Measurements from ENCODE around the gene AMDHD1.

Gene AMDHD1

DNA sequence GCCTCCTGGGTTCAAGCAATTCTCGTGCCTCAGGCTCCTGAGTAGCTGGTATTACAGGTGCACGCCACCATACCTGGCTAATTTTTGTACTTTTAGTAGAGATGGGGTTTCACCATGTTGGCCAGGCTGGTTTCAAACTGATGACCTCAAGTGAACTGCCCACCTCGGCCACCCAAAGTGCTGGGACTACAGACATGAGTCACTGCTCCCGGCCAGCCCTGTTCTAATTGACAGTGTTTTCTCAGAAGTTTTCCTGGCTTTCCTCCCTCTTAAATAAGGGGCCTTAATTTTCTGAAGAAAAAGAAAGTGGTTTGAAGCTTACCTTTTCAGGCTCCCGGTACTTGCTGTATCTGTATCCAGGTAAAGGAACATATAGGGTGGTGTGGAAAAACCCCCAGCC lies 51.3 kb downstream of the AMDHD1 start:
- DNase-seq (ENCODE audit: low read depth in 4 of 4, low spot score in 1 of 4) = no peak

DNA sequence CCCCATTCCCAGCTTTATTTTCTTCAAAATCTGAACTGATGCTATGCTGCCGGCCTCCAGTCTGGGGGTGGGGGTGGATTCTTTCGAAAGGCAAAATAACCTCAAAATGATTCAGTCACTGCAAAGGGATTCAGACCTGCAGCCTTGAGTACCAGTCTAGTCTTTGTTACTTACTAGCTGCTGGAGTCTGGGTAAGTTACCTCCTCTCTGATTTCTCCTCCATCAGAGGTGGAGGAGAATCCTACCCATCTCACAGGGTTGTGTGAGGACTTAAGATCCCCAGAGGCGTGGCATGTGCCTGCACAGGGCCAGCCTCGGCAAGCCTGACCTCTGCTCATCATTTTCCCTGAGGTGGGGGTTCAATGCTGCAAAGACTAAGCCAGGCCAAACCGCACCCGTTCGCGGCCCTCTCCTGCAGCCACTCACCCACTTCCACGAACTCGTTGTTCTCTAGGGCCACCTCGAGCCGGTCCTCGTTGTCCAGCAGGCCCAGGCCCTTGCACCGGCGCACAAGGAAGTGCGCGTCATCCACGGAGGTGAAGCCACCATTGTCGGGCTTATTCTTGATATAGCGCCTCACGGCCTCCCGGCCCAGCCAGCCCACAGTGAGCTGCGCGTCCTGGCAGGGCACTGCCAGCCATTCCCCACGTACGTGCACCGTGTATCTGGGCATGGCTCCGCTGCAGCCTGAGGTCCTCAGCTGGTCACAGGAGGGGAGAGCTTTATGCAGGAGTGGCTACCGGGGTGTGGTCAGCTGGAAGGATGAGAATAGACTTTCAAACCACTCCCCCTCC lies 52.3 kb downstream of the AMDHD1 start:
- DNase-seq (ENCODE audit: low read depth in 4 of 4, low spot score in 1 of 4) = no peak

DNA sequence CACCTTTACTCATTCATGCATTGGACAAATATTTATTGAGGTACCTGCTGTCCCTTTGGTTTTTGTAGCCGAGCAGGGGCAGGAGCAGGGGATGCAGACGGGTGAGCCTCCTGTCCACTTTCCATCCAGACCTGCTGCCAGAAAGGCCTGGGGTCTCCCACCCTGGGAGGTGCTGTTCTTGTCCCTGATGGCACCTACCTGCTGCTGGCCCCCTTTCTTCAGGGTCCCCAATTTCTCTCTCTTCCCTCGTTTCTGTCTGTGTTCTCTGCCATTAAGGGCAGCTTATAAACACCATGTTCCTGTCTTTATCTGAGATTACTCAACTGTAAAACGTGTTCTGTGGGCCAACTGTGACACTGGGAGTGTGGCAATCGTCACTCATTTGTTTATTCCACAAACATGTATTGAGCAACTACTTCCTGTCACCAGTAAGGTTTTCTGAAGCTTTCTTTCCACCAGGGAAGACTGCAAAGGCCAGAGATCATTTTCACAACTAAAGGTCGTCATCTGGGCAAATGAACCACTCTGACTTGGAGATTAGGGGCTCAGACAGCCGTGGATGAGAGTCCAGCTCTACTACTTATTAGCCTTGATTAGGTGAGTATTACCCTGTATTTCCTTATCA lies 53.0 kb downstream of the AMDHD1 start, which contains the start of gene HAL:
Gene HAL, minus strand, starts transcription at position 311 of the 625 bp plus-strand sequence. CDS start 434 bp downstream, outside the sequence.
- DNase-seq (ENCODE audit: low read depth in 4 of 4, low spot score in 1 of 4) = no peak

DNA sequence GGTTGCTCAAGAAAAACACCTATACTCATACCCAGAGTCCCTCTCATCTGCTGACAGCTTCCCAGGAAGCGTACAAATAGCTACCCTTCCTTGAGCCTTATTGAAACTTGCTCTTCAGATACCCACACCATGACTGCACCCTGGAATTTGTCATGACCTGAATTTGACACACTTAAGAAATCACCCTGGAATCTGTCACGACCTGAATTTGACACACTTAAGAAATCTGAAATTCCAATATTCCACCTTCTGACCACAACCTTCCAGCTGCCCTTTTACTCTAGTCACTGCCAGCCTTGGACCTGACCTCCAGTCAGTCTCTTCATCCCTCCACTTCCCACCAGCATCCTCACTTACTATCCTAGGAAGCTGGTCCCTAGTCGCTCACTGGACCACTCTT lies 54.1 kb downstream of the AMDHD1 start:
- DNase-seq (ENCODE audit: low read depth in 4 of 4, low spot score in 1 of 4) = no peak

DNA sequence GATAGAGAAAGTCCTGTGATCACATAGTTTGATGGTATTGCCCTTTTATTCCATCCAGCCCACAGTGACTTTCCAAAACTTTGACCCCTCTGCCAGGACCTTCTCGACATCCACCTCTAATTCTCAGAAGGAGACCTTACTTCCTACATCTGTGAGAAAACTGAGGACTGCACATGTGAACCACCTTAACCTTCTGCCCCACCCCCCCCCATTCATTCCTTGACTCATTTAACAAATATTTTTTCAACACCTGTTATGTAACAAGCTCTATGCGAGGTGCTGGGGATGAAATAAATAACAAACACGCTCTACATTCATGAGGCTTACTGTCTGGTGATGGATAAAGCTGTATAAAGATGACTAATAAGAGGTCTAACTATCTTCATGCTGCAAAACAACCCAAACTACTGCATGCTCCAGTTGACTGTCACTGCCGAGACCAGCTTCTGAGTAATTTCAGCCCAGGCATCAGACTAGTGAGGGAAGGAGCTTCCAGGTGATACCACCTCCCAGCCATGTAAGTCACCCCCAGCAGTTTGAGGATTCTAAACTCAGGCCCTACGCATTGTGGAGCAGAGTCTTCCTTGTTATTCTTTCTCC lies 54.9 kb downstream of the AMDHD1 start:
- no peak for DNase-seq (ENCODE audit: low read depth in 4 of 4, low spot score in 1 of 4)

DNA sequence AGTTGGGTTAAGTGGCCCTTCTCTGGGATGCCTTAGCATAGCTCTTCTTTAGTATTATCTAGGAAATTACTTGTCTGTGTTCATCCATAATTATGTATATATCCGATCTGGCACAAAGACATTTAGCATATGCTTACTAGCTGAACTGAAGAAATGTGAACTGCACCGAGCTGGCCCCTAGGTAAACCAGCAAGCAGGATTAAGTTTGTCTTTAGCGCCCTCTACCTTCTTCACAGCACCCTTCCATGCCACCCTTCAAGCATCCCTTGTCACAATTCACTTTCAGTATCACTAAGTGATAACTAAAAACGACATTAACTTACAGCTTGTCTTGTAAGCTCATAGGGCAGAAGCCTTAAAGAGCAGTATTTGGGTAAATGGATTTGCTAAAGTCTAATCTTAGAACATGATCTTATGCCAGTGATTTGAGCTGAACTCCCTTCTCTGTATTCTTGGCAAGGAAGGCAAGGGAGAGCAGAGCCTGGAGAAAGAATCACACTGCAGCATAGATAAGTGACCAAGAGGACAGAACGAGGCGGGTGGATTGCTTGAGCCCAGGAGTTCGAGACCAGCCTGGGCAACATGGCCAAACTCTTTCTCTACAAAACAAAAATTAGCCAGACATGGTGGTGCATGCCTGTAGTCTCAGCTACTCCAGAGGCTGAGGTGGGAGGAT lies 55.6 kb downstream of the AMDHD1 start:
- DNase-seq (ENCODE audit: low read depth in 4 of 4, low spot score in 1 of 4) = peak in 2 of 4 experiments; percentile 16 to 28

DNA sequence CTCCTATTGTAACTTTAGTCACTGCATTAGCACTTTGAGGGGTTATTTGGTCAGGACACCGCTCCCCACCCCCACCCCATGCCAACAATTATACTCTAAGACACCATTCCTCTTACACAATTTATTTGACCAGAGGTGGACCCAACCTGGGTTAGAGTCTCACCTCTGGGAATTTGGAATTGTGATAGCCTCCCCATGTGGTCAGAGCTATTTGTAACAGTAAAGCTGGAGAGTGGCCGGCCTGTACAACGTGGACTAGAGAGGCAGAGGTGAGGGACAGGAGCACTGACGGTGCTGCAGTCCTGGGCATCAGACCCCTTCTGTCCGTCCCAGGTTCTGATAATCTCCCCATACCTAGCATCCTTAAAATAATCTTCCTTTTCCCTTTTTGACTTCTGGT lies 56.4 kb downstream of the AMDHD1 start:
- DNase-seq (ENCODE audit: low read depth in 4 of 4, low spot score in 1 of 4) = no peak

DNA sequence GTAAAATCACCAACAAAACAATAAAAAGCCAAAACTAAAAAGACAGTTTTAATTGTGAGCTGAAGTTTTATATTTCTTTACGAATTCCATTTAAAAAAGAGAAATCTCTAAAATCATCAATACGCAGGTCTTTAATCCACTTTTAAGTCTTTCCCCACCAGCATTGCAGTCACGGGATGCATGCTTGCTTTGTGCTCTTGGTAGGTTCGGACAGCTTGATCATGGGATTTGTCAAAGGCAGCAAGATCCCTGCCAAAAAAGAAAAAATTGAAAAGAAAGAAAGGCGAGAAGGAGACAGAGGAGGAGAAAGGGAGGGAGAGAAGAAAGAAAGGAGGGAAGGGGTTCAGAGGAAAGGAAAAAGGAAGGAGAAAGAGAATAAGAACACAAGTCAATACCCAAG lies 57.7 kb downstream of the AMDHD1 start:
- no peak for DNase-seq (ENCODE audit: low read depth in 4 of 4, low spot score in 1 of 4)

DNA sequence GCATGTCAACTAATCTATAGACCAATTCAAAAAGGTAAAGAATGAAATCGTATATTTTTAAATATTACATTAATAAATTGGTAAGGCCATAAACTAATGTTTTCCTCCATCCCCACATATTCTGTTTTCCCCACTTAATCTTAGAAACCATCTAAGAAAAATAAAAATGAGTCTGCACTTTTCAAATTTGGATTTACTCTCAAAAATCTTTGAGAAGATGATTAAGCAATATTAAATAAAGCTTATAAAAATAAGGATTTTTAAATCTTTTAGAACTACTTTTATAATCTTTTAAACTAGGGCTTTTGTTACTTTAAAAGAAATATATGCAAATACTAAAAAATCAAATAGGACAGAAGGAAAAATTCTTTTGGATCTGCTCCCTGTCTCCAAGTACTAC lies 63.6 kb downstream of the AMDHD1 start:
- no peak for DNase-seq (ENCODE audit: low read depth in 4 of 4, low spot score in 1 of 4)

DNA sequence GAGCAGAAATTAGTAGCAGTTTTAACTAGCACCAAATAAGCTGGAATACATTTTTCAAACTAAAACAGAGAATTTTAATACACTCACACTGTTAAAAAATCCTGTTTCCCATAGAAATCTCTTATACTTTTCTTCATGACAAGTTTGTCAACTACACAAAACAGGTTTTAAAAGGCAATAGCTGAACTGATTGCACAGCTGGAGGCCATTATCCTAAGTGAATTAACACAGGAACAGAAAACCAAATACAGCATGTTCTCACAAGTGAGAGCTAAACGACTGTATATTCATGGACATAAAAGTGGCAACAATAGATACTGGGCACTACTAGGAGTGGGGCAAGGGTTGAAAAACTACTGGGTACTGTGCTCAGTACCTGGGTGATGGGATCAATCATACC lies 64.6 kb downstream of the AMDHD1 start:
- DNase-seq (ENCODE audit: low read depth in 4 of 4, low spot score in 1 of 4) = no peak

DNA sequence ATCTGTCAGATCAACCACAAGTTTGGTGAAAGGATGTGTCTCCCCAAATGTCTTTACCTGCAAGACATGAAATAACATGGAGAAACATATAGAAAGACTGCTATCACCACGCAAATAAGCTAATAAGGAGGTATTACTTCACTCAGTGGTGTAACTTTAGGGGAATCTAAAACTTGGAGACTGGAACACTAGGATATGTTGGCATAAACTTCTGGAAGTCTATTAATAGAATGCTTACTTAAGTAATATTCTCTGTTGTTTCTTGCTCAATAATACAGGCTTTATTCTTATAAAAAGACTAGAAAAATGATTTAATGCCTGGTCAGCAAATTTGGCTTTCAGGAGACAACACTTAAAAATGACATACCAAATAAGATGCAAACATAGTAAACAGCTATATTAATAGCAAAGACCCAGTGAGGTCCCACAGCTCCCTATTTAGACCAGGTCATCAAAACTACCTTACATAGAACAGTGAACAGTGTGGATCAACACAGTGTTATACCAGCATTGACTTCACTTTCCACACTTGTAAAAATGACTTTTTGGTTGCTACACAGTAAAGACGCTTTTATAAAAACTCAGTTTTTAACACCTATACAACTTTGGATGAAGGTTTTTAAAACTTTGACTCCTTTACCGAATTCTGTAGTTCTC lies 71.9 kb downstream of the AMDHD1 start:
- DNase-seq (ENCODE audit: low read depth in 4 of 4, low spot score in 1 of 4) = no peak

DNA sequence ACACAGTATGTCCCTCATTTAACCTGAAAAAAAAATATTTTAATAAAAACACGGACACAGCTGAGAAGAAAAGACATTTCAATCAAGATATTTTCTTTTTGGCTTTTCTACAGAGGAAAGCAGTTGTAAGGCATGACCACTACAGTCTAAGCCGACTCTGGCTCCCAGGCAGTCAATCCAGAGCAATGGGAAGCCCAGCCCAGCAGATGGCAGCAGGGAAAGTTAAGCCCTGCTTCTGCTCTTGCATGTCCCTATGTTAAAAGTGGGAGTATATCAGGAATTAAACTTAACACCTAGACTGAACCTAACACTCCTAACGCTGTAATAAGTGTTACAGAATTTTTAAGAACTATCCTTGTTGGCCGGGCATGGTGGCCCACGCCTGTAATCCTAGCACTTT lies 72.5 kb downstream of the AMDHD1 start:
- DNase-seq (ENCODE audit: low read depth in 4 of 4, low spot score in 1 of 4) = no peak

All from stimulated activated CD4-positive, alpha-beta T cell treated with anti-CD3 and anti-CD28 coated beads, Interleukin-1b, Interleukin-23, amount 100 ng/mL, for 24 hours (primary cell).